Neuronal stem cell (in vitro differentiated cells): ENCODE measurements around the gene EN2. TPM values are rescaled to one million over a fixed set of nuclear protein-coding genes. Genes with fewer than 3 reads are reported as not detected.

Experiments
- DNase-seq: peaks from one replicate; pipeline ENCODE4 v3.0.0-alpha.2; 2013; ENCODE audit warnings: low spot score
- H2AFZ ChIP-seq: one replicate; pipeline ENCODE4 v1.6.1; 2013; ENCODE audit warnings: mild to moderate bottlenecking, low read length, inconsistent platforms
- H2AK5ac ChIP-seq: 2 replicates; pipeline ENCODE4 v1.6.1; 2013; ENCODE audit warnings: low read depth, mild to moderate bottlenecking, inconsistent platforms, low read length, moderate library complexity, mixed read lengths
- H2BK120ac ChIP-seq: 2 replicates; pipeline ENCODE4 v1.6.1; 2013; ENCODE audit warnings: low read depth, mild to moderate bottlenecking, inconsistent platforms, low read length, moderate library complexity, mixed read lengths
- H2BK12ac ChIP-seq: one replicate; pipeline ENCODE4 v1.6.1; 2013; ENCODE audit warnings: low read length, inconsistent platforms
- H2BK15ac ChIP-seq: 2 replicates; pipeline ENCODE4 v1.6.1; 2013; ENCODE audit warnings: mild to moderate bottlenecking, low read length, inconsistent platforms, mixed read lengths
- H2BK5ac ChIP-seq: one replicate; pipeline ENCODE4 v1.6.1; 2013; ENCODE audit warnings: inconsistent platforms, mild to moderate bottlenecking, low read length, moderate library complexity
- H3K14ac ChIP-seq: one replicate; pipeline ENCODE4 v1.6.1; 2013; ENCODE audit warnings: low read length, inconsistent platforms
- H3K18ac ChIP-seq: 2 replicates; pipeline ENCODE4 v1.6.1; 2013; ENCODE audit warnings: low read length, inconsistent platforms
- H3K23ac ChIP-seq: 2 replicates; pipeline ENCODE4 v1.6.1; 2013; ENCODE audit warnings: low read depth, mild to moderate bottlenecking, mixed read lengths, low read length, inconsistent platforms; ENCODE audit not compliant: poor library complexity
- H3K27ac ChIP-seq: replicated peaks from 3 replicates; pipeline ENCODE4 v1.5.1; 2013; ENCODE audit warnings: low read length, inconsistent platforms
- H3K27me3 ChIP-seq, 3 experiments: 2 replicates each; pipeline ENCODE4 v1.6.1; 2013; ENCODE audit warnings: low read length in 3 of 3, mild to moderate bottlenecking in 2 of 3, inconsistent platforms in 1 of 3, low read depth in 1 of 3, mixed read lengths in 1 of 3, moderate library complexity in 1 of 3; ENCODE audit not compliant: control insufficient read depth in 3 of 3, insufficient read depth in 3 of 3
- H3K36me3 ChIP-seq, 2 donors: replicated peaks in 1 of 2; 2 replicates each; pipeline ENCODE4 v1.6.1; 2013; ENCODE audit warnings: low read length in 2 of 2; ENCODE audit not compliant: control insufficient read depth in 2 of 2, insufficient read depth in 2 of 2
- H3K4ac ChIP-seq: 2 replicates; pipeline ENCODE4 v1.6.1; 2013; ENCODE audit warnings: inconsistent platforms, mild to moderate bottlenecking, low read length, moderate library complexity
- H3K4me1 ChIP-seq, 2 donors: 1 replicate in 1 of 2; 2 replicates in 1 of 2; pipeline ENCODE4 v1.6.1; 2013; ENCODE audit warnings: low read length in 2 of 2, low read depth in 1 of 2; ENCODE audit not compliant: control insufficient read depth in 2 of 2, insufficient read depth in 1 of 2
- H3K4me2 ChIP-seq: one replicate; pipeline ENCODE4 v1.6.1; 2013; ENCODE audit warnings: mild to moderate bottlenecking, low read length, inconsistent platforms; ENCODE audit not compliant: insufficient read depth, poor library complexity, severe bottlenecking
- H3K4me3 ChIP-seq, 2 donors: 2 replicates each; pipeline ENCODE4 v1.5.1; 2013; ENCODE audit warnings: low read length in 2 of 2, mild to moderate bottlenecking in 2 of 2, inconsistent platforms in 1 of 2, moderate library complexity in 1 of 2
- H3K79me1 ChIP-seq: one replicate; pipeline ENCODE4 v1.6.1; 2013; ENCODE audit warnings: low read depth, mild to moderate bottlenecking, inconsistent platforms, low read length, moderate library complexity
- H3K9ac ChIP-seq: one replicate; pipeline ENCODE4 v1.6.1; 2013; ENCODE audit warnings: mild to moderate bottlenecking, low read depth, low read length, inconsistent platforms; ENCODE audit not compliant: poor library complexity
- H3K9me3 ChIP-seq, 2 donors: replicated peaks in 1 of 2; 2 replicates each; pipeline versions ENCODE3 to v1.6.1; 2013; ENCODE audit warnings: low read length in 2 of 2, mild to moderate bottlenecking in 2 of 2, inconsistent platforms in 1 of 2, low read depth in 1 of 2, mixed read lengths in 1 of 2, moderate library complexity in 1 of 2; ENCODE audit not compliant: control insufficient read depth in 2 of 2, insufficient read depth in 1 of 2
- H4K8ac ChIP-seq: one replicate; pipeline ENCODE4 v1.6.1; 2013; ENCODE audit warnings: low read depth, mild to moderate bottlenecking, inconsistent platforms, low read length, moderate library complexity
- H4K91ac ChIP-seq: one replicate; pipeline ENCODE4 v1.6.1; 2013; ENCODE audit warnings: low read length, low read depth, mild to moderate bottlenecking, inconsistent platforms; ENCODE audit not compliant: poor library complexity
- WGBS, 2 donors: extraction: QIAGEN DNeasy Blood & Tissue Kit; methylation state at CpG; one replicate each; pipeline ENCODE4 v1.1.7; 2013; ENCODE audit warnings: missing lambda C conversion rate in 2 of 2, mixed read lengths in 1 of 2; ENCODE audit not compliant: insufficient read length in 2 of 2, insufficient replicate concordance in 1 of 2; ENCODE audit errors: extremely low coverage in 2 of 2; 5-methylcytosine and 5-hydroxymethylcytosine counted together
- polyA plus RNA-seq, 2 experiments: library from polyadenylated mRNA; stranded (reverse); fragments of 200-250 nt; gene quantifications; one replicate each; pipeline ENCODE4 v1.2.3, GENCODE V29; 2013

EN2 gene
- not detected for polyA plus RNA-seq (2013, experiment 1 of 2)
- not detected for polyA plus RNA-seq (2013, experiment 2 of 2)

GRCh38 chr7:155458111-155458877, at the start of gene EN2:
Gene EN2, plus strand, starts transcription at chr7:155458129. Its CDS starts 249 bp downstream, at chr7:155458378.
- no CpG with 5 or more reads among the region's 105 CpGs for WGBS, 2 donors
- no peak within 1 kb of the TSS for H3K4ac ChIP-seq
- H3K23ac ChIP-seq: peak within 1 kb of the TSS; percentile 73
- peak within 1 kb of the TSS; percentile 92 for H2AFZ ChIP-seq
- no peak for DNase-seq
- peaks cover 0 to 44% of the 10 kb centered on the region in 2 donors for H3K4me1 ChIP-seq
- peak within 1 kb of the TSS; percentile 54 for H3K4me2 ChIP-seq
- no peak within 1 kb of the TSS for H4K91ac ChIP-seq
- peaks cover 34 to 98% (median 90%) of the 10 kb centered on the region in 3 experiments for H3K27me3 ChIP-seq
- no peak within 1 kb of the TSS for H2BK15ac ChIP-seq
- no peak within 1 kb of the TSS for H2BK120ac ChIP-seq
- no peak within 1 kb of the TSS for H2AK5ac ChIP-seq
- peaks cover 0 to 46% of the 10 kb centered on the region in 2 donors for H3K36me3 ChIP-seq
- no peaks in the 10 kb centered on the region for H3K79me1 ChIP-seq
- H3K18ac ChIP-seq: peak within 1 kb of the TSS; percentile 71
- peak within 1 kb of the TSS; percentile 0 for H4K8ac ChIP-seq
- H3K27ac ChIP-seq: no peak within 1 kb of the TSS
- H3K9me3 ChIP-seq: peaks cover 0 to 10% of the 10 kb centered on the region in 2 donors
- H3K14ac ChIP-seq: peak within 1 kb of the TSS; percentile 38
- no peak within 1 kb of the TSS for H2BK12ac ChIP-seq
- H2BK5ac ChIP-seq: no peak within 1 kb of the TSS
- peak within 1 kb of the TSS in 1 of 2 donors; percentile 70 for H3K4me3 ChIP-seq
- peak within 1 kb of the TSS; percentile 44 for H3K9ac ChIP-seq

- Histone ChIP-seq H3K9ac (peak overlapping the region; percentile 3), H3K4ac (no peak overlapping the region), H3K27me3 (peaks cover 0 to 42% (median 6%) of the 10 kb centered on the region in 3 experiments), H3K36me3 (no peaks in the 10 kb centered on the region), H3K4me3 (no peak overlapping the region), H2BK15ac (peak overlapping the region; percentile 38), H2AFZ (no peak overlapping the region), H4K91ac (peak overlapping the region; percentile 56), H3K23ac (peak overlapping the region; percentile 56), H3K9me3 (no peaks in the 10 kb centered on the region), H3K18ac (peak overlapping the region; percentile 87), H3K79me1 (no peaks in the 10 kb centered on the region), H3K27ac (no peak overlapping the region), H4K8ac (no peak overlapping the region), H3K4me1 (peaks cover 5 to 9% of the 10 kb centered on the region in 2 donors), H3K4me2 (no peak overlapping the region), H2AK5ac (peak overlapping the region; percentile 77), H2BK12ac (peak overlapping the region; percentile 78), H2BK120ac (peak overlapping the region; percentile 48), H2BK5ac (no peak overlapping the region), H3K14ac (peak overlapping the region; percentile 86)
- WGBS, 2 donors: no CpG with 5 or more reads among the region's 38 CpGs
- no peak for DNase-seq
Observed at GRCh38 chr7:155408651-155409586, 49.0 kb upstream of the EN2 start.

- WGBS, 2 donors: no CpG with 5 or more reads among the region's 15 CpGs
- H2AK5ac ChIP-seq: peak overlapping the region; percentile 17
Observed at GRCh38 chr7:155409980-155410379, 47.9 kb upstream of the EN2 start.

More at GRCh38 chr7:155409980-155410379, 47.9 kb upstream of the EN2 start:
- Histone ChIP-seq H3K4ac (no peak overlapping the region), H3K27ac (no peak overlapping the region), H3K23ac (no peak overlapping the region), H3K9ac (peak overlapping the region; percentile 12), H4K8ac (no peak overlapping the region), H2BK120ac (no peak overlapping the region), H3K36me3 (no peaks in the 10 kb centered on the region), H3K14ac (no peak overlapping the region), H3K9me3 (no peaks in the 10 kb centered on the region), H3K18ac (no peak overlapping the region), H3K27me3 (peaks cover 0 to 34% (median 6%) of the 10 kb centered on the region in 3 experiments), H3K79me1 (no peaks in the 10 kb centered on the region), H2BK12ac (no peak overlapping the region), H4K91ac (no peak overlapping the region), H2BK15ac (no peak overlapping the region), H3K4me1 (peaks cover 5 to 9% of the 10 kb centered on the region in 2 donors), H2BK5ac (no peak overlapping the region), H3K4me3 (peak overlapping the region in 1 of 2 donors; percentile 59), H3K4me2 (no peak overlapping the region), H2AFZ (no peak overlapping the region)
- no peak for DNase-seq
